Colonic mucosa (tissue), 4 donors: ENCODE results near the gene CRTC3. TPM values are rescaled to one million over a fixed set of nuclear protein-coding genes. Genes with fewer than 3 reads are reported as not detected.
"Not testable (repeated sequence)": the region's sequence is repeated elsewhere in the genome, so short reads cannot be mapped to it uniquely, and the experiment has no call there.

ENCODE experiments used
- DNase-seq: peaks from one replicate; pipeline ENCODE4 v3.0.0-alpha.2; 2020
- H3K27ac ChIP-seq: fragments of 200-600 bp; one replicate; pipeline ENCODE4 v1.8.0; 2021
- H3K27me3 ChIP-seq: fragments of 200-600 bp; one replicate; pipeline ENCODE4 v1.8.0; 2021
- H3K36me3 ChIP-seq: fragments of 200-600 bp; one replicate; pipeline ENCODE4 v1.8.0; 2021
- H3K4me1 ChIP-seq: fragments of 200-600 bp; one replicate; pipeline ENCODE4 v1.8.0; 2021; ENCODE audit warnings: mild to moderate bottlenecking
- H3K4me3 ChIP-seq: fragments of 200-600 bp; one replicate; pipeline ENCODE4 v1.8.0; 2021
- H3K9ac ChIP-seq, 2 donors: one replicate each; pipeline ENCODE4 v1.7.0; 2013; ENCODE audit warnings: control low read depth in 2 of 2, low read depth in 2 of 2, low read length in 2 of 2
- H3K9me3 ChIP-seq: fragments of 200-600 bp; one replicate; pipeline ENCODE4 v1.8.0; 2021
- intact Hi-C: fragments of 100-400 bp; cut with DNase I; formaldehyde crosslinking; loops from one replicate; pipeline ENCODE4 v1.14.1; 2022
- total RNA-seq, 2 donors: library from RNA; stranded (reverse); fragmentation: NEBNext Ultra II Directional in 1 of 2; extraction: Animal tissue kit (Norgen Biotek cat#: 25700) in 1 of 2; gene quantifications; one replicate each; pipeline ENCODE4 v1.2.1, GENCODE V29; 2021
- TF ChIP-seq, protein P1 (sequence below): fragments of 200-600 bp; IDR thresholded peaks from one replicate; pipeline ENCODE4 v1.8.0; 2022; ENCODE audit warnings: antibody characterized with exemption, mild to moderate bottlenecking
- donor health status: healthy.
- donor health status: DM: no; HTN: no; CAD: no.
- donor health status: DM: no; HTN: no; CAD: no.

The CRTC3 gene
- total RNA-seq, 2 donors from 2014 or later = 16.1 to 24.2 TPM

DNA sequence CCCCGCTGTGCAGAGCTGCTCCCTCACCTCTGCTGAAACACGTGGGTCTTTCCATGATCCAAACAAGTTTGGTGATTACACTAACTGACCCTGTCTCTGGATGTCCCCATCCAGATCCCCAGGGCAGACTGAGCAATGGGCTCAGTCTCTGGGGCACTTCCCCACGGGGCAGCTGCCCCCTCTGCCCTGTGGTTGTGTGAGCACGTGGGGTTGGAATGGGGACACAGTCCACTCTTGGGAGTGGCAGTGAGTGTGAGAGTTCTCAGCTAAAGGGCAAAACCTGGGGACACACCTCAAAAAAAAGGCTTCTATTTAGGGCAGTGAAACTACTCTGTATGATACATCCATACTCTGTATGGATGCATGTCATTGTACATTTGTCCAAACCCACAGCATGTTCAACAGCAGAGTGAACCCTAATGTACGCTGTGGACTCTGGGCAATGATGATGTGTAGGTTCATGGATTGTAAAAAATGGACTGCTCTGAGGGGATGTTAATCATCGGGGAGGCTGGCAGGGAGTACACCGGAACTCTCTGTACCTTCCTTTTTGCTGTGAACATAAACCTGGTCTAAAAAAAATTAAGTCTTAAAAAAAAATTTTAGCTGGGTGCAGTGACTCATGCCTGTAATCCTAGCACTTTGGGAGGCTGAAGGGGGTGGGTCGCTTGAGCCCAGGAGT lies 137.5 kb downstream of the CRTC3 start:
- no peak for DNase-seq
- H3K4me1 ChIP-seq = no peaks in the 10 kb centered on the region
- no peaks in the 10 kb centered on the region for H3K36me3 ChIP-seq
- H3K4me3 ChIP-seq = no peak overlapping the region
- H3K27me3 ChIP-seq = no peaks in the 10 kb centered on the region
- intact Hi-C loops = no loop called here
- TF ChIP-seq, protein P1, sequence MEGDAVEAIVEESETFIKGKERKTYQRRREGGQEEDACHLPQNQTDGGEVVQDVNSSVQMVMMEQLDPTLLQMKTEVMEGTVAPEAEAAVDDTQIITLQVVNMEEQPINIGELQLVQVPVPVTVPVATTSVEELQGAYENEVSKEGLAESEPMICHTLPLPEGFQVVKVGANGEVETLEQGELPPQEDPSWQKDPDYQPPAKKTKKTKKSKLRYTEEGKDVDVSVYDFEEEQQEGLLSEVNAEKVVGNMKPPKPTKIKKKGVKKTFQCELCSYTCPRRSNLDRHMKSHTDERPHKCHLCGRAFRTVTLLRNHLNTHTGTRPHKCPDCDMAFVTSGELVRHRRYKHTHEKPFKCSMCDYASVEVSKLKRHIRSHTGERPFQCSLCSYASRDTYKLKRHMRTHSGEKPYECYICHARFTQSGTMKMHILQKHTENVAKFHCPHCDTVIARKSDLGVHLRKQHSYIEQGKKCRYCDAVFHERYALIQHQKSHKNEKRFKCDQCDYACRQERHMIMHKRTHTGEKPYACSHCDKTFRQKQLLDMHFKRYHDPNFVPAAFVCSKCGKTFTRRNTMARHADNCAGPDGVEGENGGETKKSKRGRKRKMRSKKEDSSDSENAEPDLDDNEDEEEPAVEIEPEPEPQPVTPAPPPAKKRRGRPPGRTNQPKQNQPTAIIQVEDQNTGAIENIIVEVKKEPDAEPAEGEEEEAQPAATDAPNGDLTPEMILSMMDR = no peak
- no peak overlapping the region for H3K27ac ChIP-seq
- H3K9ac ChIP-seq = no peak overlapping the region
- H3K9me3 ChIP-seq = no peaks in the 10 kb centered on the region

DNA sequence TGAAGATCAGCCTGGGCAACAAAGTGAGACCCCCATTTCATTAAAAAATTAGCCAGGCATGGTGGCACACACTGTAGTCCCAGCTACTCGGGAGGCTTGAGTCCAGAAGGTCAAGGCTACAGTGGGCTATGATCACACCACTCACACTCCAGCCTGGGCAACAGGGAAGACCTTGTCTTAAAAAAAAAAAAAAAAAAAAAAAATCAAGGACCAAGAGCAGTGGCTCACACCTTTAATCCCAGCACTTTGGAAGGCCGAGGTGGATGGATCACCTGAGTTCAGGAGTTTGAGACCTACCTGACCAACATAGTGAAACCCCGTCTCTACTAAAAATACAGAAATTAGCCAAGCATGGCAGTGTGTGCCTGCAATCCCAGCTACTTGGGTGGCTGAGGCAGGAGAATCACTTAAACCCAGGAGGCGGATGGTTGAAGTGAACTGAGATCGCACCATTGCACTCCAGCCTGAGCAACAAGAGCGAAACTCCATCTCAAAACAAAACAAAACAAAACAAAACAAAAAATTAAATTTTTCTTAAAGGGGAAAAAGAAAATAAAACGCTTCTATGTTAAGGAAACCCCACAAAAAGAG lies 138.1 kb downstream of the CRTC3 start:
- H3K4me3 ChIP-seq, DNase-seq, H3K27me3 ChIP-seq, H3K4me1 ChIP-seq, intact Hi-C loops, H3K36me3 ChIP-seq, H3K9ac ChIP-seq, H3K9me3 ChIP-seq, H3K27ac ChIP-seq: not testable (repeated sequence)

DNA sequence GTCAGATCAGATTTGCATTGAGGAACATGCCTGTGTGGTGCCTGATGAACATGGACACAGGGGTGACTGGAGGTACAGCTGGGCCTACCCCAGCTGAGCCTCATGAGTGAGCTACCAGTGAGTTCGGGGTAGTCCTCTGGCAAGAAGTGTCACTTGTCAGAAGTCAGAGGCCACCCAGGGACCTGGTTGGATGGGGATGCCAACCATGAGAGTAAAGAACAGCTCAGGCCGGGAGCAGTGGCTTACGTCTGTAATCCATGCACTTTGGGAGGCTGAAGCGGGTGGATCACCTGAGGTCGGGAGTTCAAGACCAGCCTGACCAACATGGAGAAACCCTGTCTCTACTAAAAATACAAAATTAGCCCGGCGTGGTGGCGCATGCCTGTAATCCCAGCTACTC lies 140.9 kb downstream of the CRTC3 start:
- H3K9me3 ChIP-seq, H3K36me3 ChIP-seq, H3K4me1 ChIP-seq, H3K27me3 ChIP-seq, H3K4me3 ChIP-seq, H3K9ac ChIP-seq, H3K27ac ChIP-seq, DNase-seq, intact Hi-C loops: not testable (repeated sequence)

DNA sequence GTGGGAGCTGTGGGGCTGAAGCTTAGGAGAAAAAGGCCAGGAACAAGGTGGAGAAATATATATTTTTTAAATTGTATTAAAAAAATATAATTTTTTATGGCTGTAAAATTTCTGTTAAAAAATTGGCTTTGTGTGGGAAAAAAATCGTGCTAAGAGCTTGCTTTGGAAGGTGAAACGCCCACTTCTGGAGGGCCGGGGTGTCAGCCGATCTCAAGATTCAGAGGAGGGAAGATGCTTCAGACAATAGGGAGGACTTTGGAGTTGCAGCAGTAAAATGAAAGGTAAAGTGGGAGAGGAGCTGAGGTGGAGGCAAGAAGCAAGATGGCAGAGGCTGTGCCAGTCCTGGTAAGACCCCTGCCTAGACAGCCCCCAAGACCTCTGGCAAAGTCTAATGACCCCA lies 141.5 kb downstream of the CRTC3 start:
- DNase-seq = no peak
- H3K27me3 ChIP-seq = no peaks in the 10 kb centered on the region
- intact Hi-C loops = no loop called here
- TF ChIP-seq, protein P1 = no peak
- no peak overlapping the region for H3K4me3 ChIP-seq
- H3K27ac ChIP-seq = no peak overlapping the region
- H3K9ac ChIP-seq = no peak overlapping the region
- no peaks in the 10 kb centered on the region for H3K4me1 ChIP-seq
- no peaks in the 10 kb centered on the region for H3K36me3 ChIP-seq
- H3K9me3 ChIP-seq = no peaks in the 10 kb centered on the region

DNA sequence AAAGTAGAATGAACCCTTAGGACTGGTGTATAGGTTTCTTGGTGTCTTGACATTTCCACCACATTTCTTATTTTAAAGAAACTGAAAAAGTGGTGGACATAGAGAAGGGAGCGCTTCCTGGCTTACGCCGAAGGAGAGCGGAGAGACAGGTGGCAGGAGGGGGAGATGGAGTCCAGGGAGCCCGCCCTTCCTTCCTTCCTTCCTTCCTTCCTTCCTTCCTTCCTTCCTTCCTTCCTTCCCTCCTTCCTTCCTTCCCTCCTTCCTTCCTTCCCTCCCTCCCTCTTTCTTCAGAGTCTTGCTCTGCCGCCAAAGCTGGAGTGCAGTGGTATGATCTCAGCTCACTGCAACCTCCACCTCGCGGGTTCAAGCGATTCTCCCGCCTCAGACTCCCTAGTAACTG lies 143.6 kb downstream of the CRTC3 start:
- H3K27ac ChIP-seq, H3K4me3 ChIP-seq, H3K9ac ChIP-seq, intact Hi-C loops, H3K9me3 ChIP-seq, H3K4me1 ChIP-seq, H3K36me3 ChIP-seq, H3K27me3 ChIP-seq, DNase-seq: not testable (repeated sequence)

DNA sequence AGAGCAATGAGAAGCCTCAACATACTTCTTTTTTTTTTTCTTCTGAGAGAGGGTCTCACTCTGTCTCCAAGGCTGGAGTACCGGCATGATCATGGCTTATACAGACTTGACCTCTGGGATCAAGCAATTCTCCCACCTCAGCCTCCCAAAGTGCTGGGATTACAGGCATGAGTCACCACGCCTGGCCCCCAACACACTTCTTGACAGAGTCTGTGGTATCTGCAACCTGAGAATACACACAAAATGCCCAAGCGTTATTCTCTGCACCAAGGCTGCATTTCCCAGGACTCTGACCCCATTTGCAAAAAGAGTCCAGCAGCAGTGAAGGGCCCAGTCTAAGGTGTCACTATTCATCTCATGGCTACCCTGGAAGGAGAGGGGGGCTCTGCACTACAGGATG lies 144.8 kb downstream of the CRTC3 start:
- H3K9ac ChIP-seq = no peak overlapping the region
- DNase-seq = no peak
- H3K9me3 ChIP-seq = no peaks in the 10 kb centered on the region
- intact Hi-C loops = no loop called here
- no peaks in the 10 kb centered on the region for H3K4me1 ChIP-seq
- no peak overlapping the region for H3K4me3 ChIP-seq
- TF ChIP-seq, protein P1 = no peak
- H3K36me3 ChIP-seq = no peaks in the 10 kb centered on the region
- H3K27ac ChIP-seq = no peak overlapping the region
- H3K27me3 ChIP-seq = no peaks in the 10 kb centered on the region

DNA sequence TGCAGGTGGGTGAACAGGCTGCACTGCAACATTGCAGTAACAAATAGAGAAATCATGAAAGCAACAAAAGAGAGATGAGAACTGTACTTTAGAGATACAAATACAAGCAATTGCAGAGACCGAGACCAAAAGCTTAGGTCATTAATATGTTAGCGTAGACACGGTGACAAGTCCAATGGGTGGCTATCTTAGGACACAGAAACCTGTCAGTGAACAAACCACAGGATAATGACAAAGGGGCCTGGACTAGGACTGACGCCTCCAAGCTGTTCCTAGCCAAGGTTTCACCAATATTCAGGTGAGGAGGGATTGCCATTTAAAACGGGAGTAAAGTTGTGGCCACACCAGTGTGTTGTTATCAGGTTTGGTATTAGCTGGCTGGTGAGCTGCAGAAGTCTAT lies 145.7 kb downstream of the CRTC3 start:
- intact Hi-C loops = no loop called here
- TF ChIP-seq, protein P1 = no peak
- Histone ChIP-seq H3K4me1 (no peaks in the 10 kb centered on the region), H3K9ac (no peak overlapping the region), H3K9me3 (no peaks in the 10 kb centered on the region), H3K27ac (no peak overlapping the region), H3K36me3 (no peaks in the 10 kb centered on the region), H3K27me3 (no peaks in the 10 kb centered on the region), H3K4me3 (no peak overlapping the region)
- no peak for DNase-seq
